C4-2B (cell line): ENCODE data around the gene TENT5A.

Experiments used
- CTCF ChIP-seq: fragments of 450-650 bp; conservative IDR thresholded peaks from 2 replicates; pipeline ENCODE4 v1.5.1; 2017; ENCODE audit warnings: mild to moderate bottlenecking
- ZFX ChIP-seq: fragments of 450-650 bp; IDR thresholded peaks from 2 replicates; pipeline ENCODE4 v1.6.1; 2017

- TF ChIP-seq CTCF (no peak), ZFX (no peak)
Observed at GRCh38 chr6:81761197-81761596, 8.7 kb upstream of the TENT5A start.
